ENCODE measurements around the gene FST.

Gene FST

GRCh38 chr5:53490747-53491146 is 10.3 kb downstream of the FST start:
- H3K4me3 Mint-ChIP-seq: no peak overlapping the region
- H3K27me3 Mint-ChIP-seq (ENCODE audit: low read depth, poor library complexity): no peaks in the 10 kb centered on the region
- H3K4me1 Mint-ChIP-seq: peaks cover 41% of the 10 kb centered on the region
- peak overlapping the region; percentile 88 for H3K27ac Mint-ChIP-seq
- peaks cover 13% of the 10 kb centered on the region for H3K9me3 Mint-ChIP-seq
- no peak for DNase-seq
- H3K36me3 Mint-ChIP-seq (ENCODE audit: low read depth): peaks cover 15% of the 10 kb centered on the region
- no peak for TF ChIP-seq CTCF (IDR thresholded peaks at IDR 0.05)

GRCh38 chr5:53501054-53501453 is 20.6 kb downstream of the FST start:
- Mint-ChIP-seq H3K4me1 (peaks cover 14% of the 10 kb centered on the region), H3K36me3 (ENCODE audit: low read depth) (no peaks in the 10 kb centered on the region), H3K27me3 (ENCODE audit: low read depth, poor library complexity) (peaks cover 9% of the 10 kb centered on the region), H3K4me3 (no peak overlapping the region), H3K27ac (no peak overlapping the region), H3K9me3 (peaks cover 20% of the 10 kb centered on the region)
- DNase-seq: no peak
- no peak for TF ChIP-seq CTCF (IDR thresholded peaks at IDR 0.05)

GRCh38 chr5:53503562-53504218 is 23.3 kb downstream of the FST start:
- H3K36me3 Mint-ChIP-seq (ENCODE audit: low read depth): peaks cover under 1% of the 10 kb centered on the region
- peaks cover 14% of the 10 kb centered on the region for H3K4me1 Mint-ChIP-seq
- no peak for DNase-seq
- peaks cover 20% of the 10 kb centered on the region for H3K9me3 Mint-ChIP-seq
- peaks cover 9% of the 10 kb centered on the region for H3K27me3 Mint-ChIP-seq (ENCODE audit: low read depth, poor library complexity)
- no peak overlapping the region for H3K4me3 Mint-ChIP-seq
- TF ChIP-seq CTCF (IDR thresholded peaks at IDR 0.05): no peak
- H3K27ac Mint-ChIP-seq: peak overlapping the region; percentile 5

GRCh38 chr5:53507013-53507412 is 26.6 kb downstream of the FST start:
- Mint-ChIP-seq H3K27me3 (ENCODE audit: low read depth, poor library complexity) (peaks cover 4% of the 10 kb centered on the region), H3K4me3 (no peak overlapping the region), H3K36me3 (ENCODE audit: low read depth) (peaks cover 7% of the 10 kb centered on the region), H3K27ac (no peak overlapping the region), H3K9me3 (peaks cover 49% of the 10 kb centered on the region), H3K4me1 (peaks cover 6% of the 10 kb centered on the region)
- no peak for TF ChIP-seq CTCF (IDR thresholded peaks at IDR 0.05)
- no peak for DNase-seq

- TF ChIP-seq CTCF (IDR thresholded peaks at IDR 0.05): no peak
- no peaks in the 10 kb centered on the region for H3K4me1 Mint-ChIP-seq
- no peak for DNase-seq
- H3K27ac Mint-ChIP-seq: no peak overlapping the region
- H3K4me3 Mint-ChIP-seq: no peak overlapping the region
- peaks cover 4% of the 10 kb centered on the region for H3K27me3 Mint-ChIP-seq (ENCODE audit: low read depth, poor library complexity)
- peaks cover 52% of the 10 kb centered on the region for H3K9me3 Mint-ChIP-seq
- peaks cover 7% of the 10 kb centered on the region for H3K36me3 Mint-ChIP-seq (ENCODE audit: low read depth)
Measured at GRCh38 chr5:53508125-53508524, 27.7 kb downstream of the FST start.

GRCh38 chr5:53512539-53512938 is 32.1 kb downstream of the FST start:
- no peak for DNase-seq
- Mint-ChIP-seq H3K4me1 (no peaks in the 10 kb centered on the region), H3K4me3 (no peak overlapping the region), H3K9me3 (peaks cover 43% of the 10 kb centered on the region), H3K27me3 (ENCODE audit: low read depth, poor library complexity) (no peaks in the 10 kb centered on the region), H3K36me3 (ENCODE audit: low read depth) (peaks cover 7% of the 10 kb centered on the region), H3K27ac (no peak overlapping the region)
- TF ChIP-seq CTCF (IDR thresholded peaks at IDR 0.05): no peak

Measured in nephron progenitor cell (in vitro differentiated cells).